Mesendoderm (in vitro differentiated cells): ENCODE results near the gene TM9SF2.

ENCODE experiments used
- DNase-seq: peaks from one replicate; pipeline ENCODE4 v3.0.0; 2013
- H2AK5ac ChIP-seq: 2 replicates; pipeline ENCODE4 v1.6.1; 2013; ENCODE audit warnings: low read length, inconsistent platforms
- H2BK120ac ChIP-seq: 2 replicates; pipeline ENCODE4 v1.6.1; 2013; ENCODE audit warnings: low read depth, mild to moderate bottlenecking, low read length, moderate library complexity, mixed read lengths
- H2BK15ac ChIP-seq: replicated peaks from 2 replicates; pipeline ENCODE4 v1.6.1; 2013; ENCODE audit warnings: low read depth, mild to moderate bottlenecking, moderate library complexity
- H2BK5ac ChIP-seq: 2 replicates; pipeline ENCODE4 v1.6.1; 2013; ENCODE audit warnings: low read length, inconsistent platforms
- H3K18ac ChIP-seq: 2 replicates; pipeline ENCODE4 v1.6.1; 2013; ENCODE audit warnings: mild to moderate bottlenecking, low read length, mixed read lengths
- H3K23ac ChIP-seq: one replicate; pipeline ENCODE4 v1.6.1; 2013; ENCODE audit warnings: low read length
- H3K27ac ChIP-seq: 2 replicates; pipeline ENCODE4 v1.5.1; 2013; ENCODE audit warnings: low read depth, mild to moderate bottlenecking, inconsistent platforms, low read length, moderate library complexity
- H3K27me3 ChIP-seq: 2 replicates; pipeline ENCODE4 v1.6.1; 2013; ENCODE audit warnings: low read length, control low read depth, mild to moderate bottlenecking, inconsistent platforms; ENCODE audit not compliant: insufficient read depth, poor library complexity
- H3K36me3 ChIP-seq: 2 replicates; pipeline ENCODE4 v1.6.1; 2013; ENCODE audit warnings: low read length, inconsistent platforms; ENCODE audit not compliant: control insufficient read depth, insufficient read depth
- H3K4ac ChIP-seq: one replicate; pipeline ENCODE4 v1.6.1; 2013; ENCODE audit warnings: low read depth, mild to moderate bottlenecking, low read length, moderate library complexity
- H3K4me1 ChIP-seq: 2 replicates; pipeline ENCODE4 v1.6.1; 2013; ENCODE audit warnings: low read depth, low read length, inconsistent platforms; ENCODE audit not compliant: control insufficient read depth
- H3K4me2 ChIP-seq: 2 replicates; pipeline ENCODE4 v1.6.1; 2013; ENCODE audit warnings: low read length
- H3K4me3 ChIP-seq: 2 replicates; pipeline ENCODE4 v1.5.1; 2013; ENCODE audit warnings: mild to moderate bottlenecking, low read length
- H3K56ac ChIP-seq: one replicate; pipeline ENCODE4 v1.6.1; 2013; ENCODE audit warnings: low read length
- H3K79me1 ChIP-seq: 2 replicates; pipeline ENCODE4 v1.6.1; 2013; ENCODE audit warnings: low read length, inconsistent platforms
- H3K79me2 ChIP-seq: 2 replicates; pipeline ENCODE4 v1.6.1; 2013; ENCODE audit warnings: mild to moderate bottlenecking, low read length; ENCODE audit not compliant: control insufficient read depth, insufficient read depth
- H3K9ac ChIP-seq: 2 replicates; pipeline ENCODE4 v1.6.1; 2013; ENCODE audit warnings: low read length, inconsistent platforms
- H4K5ac ChIP-seq: one replicate; pipeline ENCODE4 v1.6.1; 2013; ENCODE audit warnings: low read length
- H4K8ac ChIP-seq: one replicate; pipeline ENCODE4 v1.6.1; 2013; ENCODE audit warnings: low read depth, mild to moderate bottlenecking, control low read depth, low read length, moderate library complexity
- WGBS: extraction: QIAGEN DNeasy Blood & Tissue Kit; methylation state at CpG from one replicate; pipeline ENCODE4 v1.1.7; 2013; ENCODE audit warnings: low lambda C conversion rate, missing lambda C conversion rate; ENCODE audit not compliant: insufficient coverage; ENCODE audit errors: extremely low coverage; 5-methylcytosine and 5-hydroxymethylcytosine counted together

The TM9SF2 gene

DNA sequence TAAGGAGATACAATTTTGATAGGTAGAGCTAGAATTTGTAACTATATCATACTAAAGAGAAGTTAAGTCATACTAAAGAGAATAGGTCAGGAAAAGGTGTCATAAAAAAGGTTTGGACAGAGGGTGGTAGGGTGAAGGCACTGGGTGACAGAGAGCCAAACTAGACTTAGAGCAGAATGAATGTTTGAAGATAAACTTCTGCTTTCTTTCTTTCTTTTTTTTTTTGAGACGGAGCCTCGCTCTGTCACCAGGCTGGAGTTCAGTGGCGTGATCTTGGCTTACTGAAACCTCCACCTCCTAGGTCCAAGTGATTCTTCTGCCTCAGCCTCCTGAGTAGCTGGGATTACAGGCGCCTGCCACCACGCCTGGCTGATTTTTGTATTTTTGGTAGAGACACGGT, 44.1 kb downstream of the TM9SF2 start:
- Histone ChIP-seq H3K56ac (no peak overlapping the region), H3K9ac (no peak overlapping the region), H3K4me1 (no peaks in the 10 kb centered on the region), H2BK5ac (no peak overlapping the region), H3K4me2 (no peak overlapping the region), H2BK15ac (no peak overlapping the region), H3K36me3 (peaks cover 2% of the 10 kb centered on the region), H2AK5ac (no peak overlapping the region), H3K79me2 (no peaks in the 10 kb centered on the region), H3K23ac (no peak overlapping the region), H3K4me3 (no peak overlapping the region), H3K27me3 (no peaks in the 10 kb centered on the region), H3K18ac (no peak overlapping the region), H3K4ac (no peak overlapping the region), H2BK120ac (no peak overlapping the region), H3K79me1 (no peaks in the 10 kb centered on the region), H4K8ac (no peak overlapping the region), H3K27ac (no peak overlapping the region), H4K5ac (no peak overlapping the region)
- WGBS, result no CpG with 5 or more reads among the region's 6 CpGs
- DNase-seq, result no peak

- H4K5ac ChIP-seq, result no peak overlapping the region
- H3K23ac ChIP-seq, result no peak overlapping the region
- H3K4me2 ChIP-seq, result no peak overlapping the region
- H2BK120ac ChIP-seq, result no peak overlapping the region
- H3K79me1 ChIP-seq, result no peaks in the 10 kb centered on the region
- H3K79me2 ChIP-seq, result no peaks in the 10 kb centered on the region
- H2BK15ac ChIP-seq, result no peak overlapping the region
- H4K8ac ChIP-seq, result no peak overlapping the region
- no peak overlapping the region for H3K27ac ChIP-seq
- H3K56ac ChIP-seq, result no peak overlapping the region
- H2AK5ac ChIP-seq, result no peak overlapping the region
- peaks cover 2% of the 10 kb centered on the region for H3K36me3 ChIP-seq
- H3K9ac ChIP-seq, result no peak overlapping the region
- no peak overlapping the region for H3K18ac ChIP-seq
- DNase-seq, result no peak
- WGBS, result no CpG with 5 or more reads among the region's 7 CpGs
- H3K4me3 ChIP-seq, result no peak overlapping the region
- H3K27me3 ChIP-seq, result no peaks in the 10 kb centered on the region
- no peaks in the 10 kb centered on the region for H3K4me1 ChIP-seq
- H2BK5ac ChIP-seq, result no peak overlapping the region
- no peak overlapping the region for H3K4ac ChIP-seq
Measured at GRCh38 chr13:99545979-99546378, 44.7 kb downstream of the TM9SF2 start.

DNA sequence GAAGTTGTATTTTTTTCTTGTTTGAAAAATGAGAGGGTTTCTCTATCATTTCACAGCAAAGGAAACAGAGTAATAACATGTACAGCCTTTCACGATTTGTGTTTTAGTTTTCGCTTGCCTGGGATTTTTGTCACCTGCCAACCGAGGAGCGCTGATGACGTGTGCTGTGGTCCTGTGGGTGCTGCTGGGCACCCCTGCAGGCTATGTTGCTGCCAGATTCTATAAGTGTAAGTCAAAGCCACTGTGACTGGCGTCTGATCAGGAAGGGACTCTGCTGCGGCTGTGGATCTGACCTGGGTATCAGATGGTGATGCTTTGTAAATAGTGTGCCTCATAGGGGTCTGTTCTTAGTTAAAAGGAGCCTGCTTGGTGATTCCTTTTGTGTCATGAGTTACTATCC, 45.6 kb downstream of the TM9SF2 start:
- Histone ChIP-seq H2BK15ac (no peak overlapping the region), H3K18ac (no peak overlapping the region), H3K4me2 (no peak overlapping the region), H3K56ac (no peak overlapping the region), H3K27ac (no peak overlapping the region), H4K8ac (no peak overlapping the region), H2BK120ac (no peak overlapping the region), H2AK5ac (no peak overlapping the region), H4K5ac (no peak overlapping the region), H3K79me1 (no peaks in the 10 kb centered on the region), H2BK5ac (no peak overlapping the region), H3K23ac (no peak overlapping the region), H3K27me3 (no peaks in the 10 kb centered on the region), H3K4me1 (no peaks in the 10 kb centered on the region), H3K4ac (no peak overlapping the region), H3K79me2 (no peaks in the 10 kb centered on the region), H3K4me3 (no peak overlapping the region), H3K9ac (no peak overlapping the region), H3K36me3 (peaks cover 2% of the 10 kb centered on the region)
- no peak for DNase-seq
- WGBS, result no CpG with 5 or more reads among the region's 7 CpGs

DNA sequence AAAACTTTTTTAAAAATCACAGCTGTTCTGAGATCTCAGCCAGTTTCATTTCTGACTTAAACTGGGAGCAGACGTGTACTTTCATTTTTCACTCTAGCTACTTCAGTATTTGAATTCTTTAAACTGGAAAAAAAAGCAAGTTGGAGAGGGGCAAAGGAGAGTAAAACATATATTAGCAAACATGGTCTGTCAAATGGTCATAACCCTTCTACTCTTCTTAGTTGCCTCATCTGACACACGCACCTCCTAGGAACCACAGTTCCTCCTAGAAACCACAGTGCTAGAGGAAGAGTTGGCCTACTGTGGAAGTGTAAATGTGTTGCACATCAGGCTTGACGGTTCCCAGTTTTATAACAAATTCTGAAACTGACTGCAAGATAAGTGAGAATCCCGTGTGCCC, 47.2 kb downstream of the TM9SF2 start:
- no peak overlapping the region for H2BK15ac ChIP-seq
- no peak overlapping the region for H3K4me3 ChIP-seq
- H2BK5ac ChIP-seq, result no peak overlapping the region
- H3K27me3 ChIP-seq, result no peaks in the 10 kb centered on the region
- H3K4me1 ChIP-seq, result no peaks in the 10 kb centered on the region
- no peak overlapping the region for H2BK120ac ChIP-seq
- no peak overlapping the region for H4K5ac ChIP-seq
- DNase-seq, result no peak
- no CpG with 5 or more reads among the region's 4 CpGs for WGBS
- H3K79me2 ChIP-seq, result no peaks in the 10 kb centered on the region
- no peak overlapping the region for H3K23ac ChIP-seq
- H3K4ac ChIP-seq, result no peak overlapping the region
- no peak overlapping the region for H3K27ac ChIP-seq
- H3K36me3 ChIP-seq, result peaks cover 3% of the 10 kb centered on the region
- no peak overlapping the region for H3K9ac ChIP-seq
- no peak overlapping the region for H4K8ac ChIP-seq
- no peaks in the 10 kb centered on the region for H3K79me1 ChIP-seq
- H3K56ac ChIP-seq, result no peak overlapping the region
- H2AK5ac ChIP-seq, result no peak overlapping the region
- no peak overlapping the region for H3K4me2 ChIP-seq
- no peak overlapping the region for H3K18ac ChIP-seq

DNA sequence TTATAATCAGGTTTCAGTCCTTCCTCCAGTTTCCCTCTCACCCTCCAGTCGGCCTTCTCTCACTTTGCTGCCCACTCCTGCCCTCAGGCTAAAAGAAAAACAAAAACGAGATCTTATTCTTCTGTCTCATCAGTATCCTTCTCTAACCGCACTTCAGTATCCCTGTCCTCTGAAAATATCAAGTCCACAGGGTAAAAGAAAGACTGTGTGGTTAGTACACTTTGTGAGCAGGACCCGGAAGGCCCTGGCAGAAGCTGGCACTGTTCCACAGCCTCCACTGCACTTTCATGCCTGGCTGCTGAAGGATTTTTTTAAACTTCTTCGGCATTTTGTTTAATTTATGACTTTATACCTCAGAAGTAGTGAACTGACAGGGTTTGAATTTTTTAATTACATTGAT, 51.8 kb downstream of the TM9SF2 start:
- no peak overlapping the region for H3K9ac ChIP-seq
- H4K5ac ChIP-seq, result no peak overlapping the region
- H3K27me3 ChIP-seq, result no peaks in the 10 kb centered on the region
- H3K4me3 ChIP-seq, result no peak overlapping the region
- no peak overlapping the region for H2BK15ac ChIP-seq
- H3K4me2 ChIP-seq, result no peak overlapping the region
- H3K36me3 ChIP-seq, result peaks cover 2% of the 10 kb centered on the region
- no peak overlapping the region for H3K18ac ChIP-seq
- H3K56ac ChIP-seq, result no peak overlapping the region
- no peak overlapping the region for H4K8ac ChIP-seq
- no peak overlapping the region for H2AK5ac ChIP-seq
- WGBS, result no CpG with 5 or more reads among the region's 5 CpGs
- H3K27ac ChIP-seq, result no peak overlapping the region
- H3K79me1 ChIP-seq, result peaks cover 2% of the 10 kb centered on the region
- no peak overlapping the region for H3K4ac ChIP-seq
- no peak overlapping the region for H2BK120ac ChIP-seq
- no peak for DNase-seq
- H2BK5ac ChIP-seq, result no peak overlapping the region
- H3K79me2 ChIP-seq, result no peaks in the 10 kb centered on the region
- H3K23ac ChIP-seq, result no peak overlapping the region
- no peaks in the 10 kb centered on the region for H3K4me1 ChIP-seq

GRCh38 chr13:99555149-99555548, 53.9 kb downstream of the TM9SF2 start:
- H3K4ac ChIP-seq, result no peak overlapping the region
- no peak overlapping the region for H3K27ac ChIP-seq
- no CpG with 5 or more reads among the region's 5 CpGs for WGBS
- H2BK15ac ChIP-seq, result no peak overlapping the region
- no peaks in the 10 kb centered on the region for H3K79me2 ChIP-seq
- H3K4me2 ChIP-seq, result no peak overlapping the region
- H3K18ac ChIP-seq, result no peak overlapping the region
- H2BK120ac ChIP-seq, result no peak overlapping the region
- no peak overlapping the region for H3K23ac ChIP-seq
- H3K56ac ChIP-seq, result no peak overlapping the region
- no peak overlapping the region for H2AK5ac ChIP-seq
- H3K4me1 ChIP-seq, result no peaks in the 10 kb centered on the region
- H3K36me3 ChIP-seq, result peaks cover 1% of the 10 kb centered on the region
- no peak for DNase-seq
- no peak overlapping the region for H4K8ac ChIP-seq
- H3K27me3 ChIP-seq, result no peaks in the 10 kb centered on the region
- H3K79me1 ChIP-seq, result peaks cover 2% of the 10 kb centered on the region
- H2BK5ac ChIP-seq, result no peak overlapping the region
- H3K9ac ChIP-seq, result no peak overlapping the region
- H4K5ac ChIP-seq, result no peak overlapping the region
- no peak overlapping the region for H3K4me3 ChIP-seq
